ENCODE measurements around the gene DNAH12. TPM values are rescaled to one million over a fixed set of nuclear protein-coding genes. Genes with fewer than 3 reads are reported as not detected.

Gene DNAH12, protein sequence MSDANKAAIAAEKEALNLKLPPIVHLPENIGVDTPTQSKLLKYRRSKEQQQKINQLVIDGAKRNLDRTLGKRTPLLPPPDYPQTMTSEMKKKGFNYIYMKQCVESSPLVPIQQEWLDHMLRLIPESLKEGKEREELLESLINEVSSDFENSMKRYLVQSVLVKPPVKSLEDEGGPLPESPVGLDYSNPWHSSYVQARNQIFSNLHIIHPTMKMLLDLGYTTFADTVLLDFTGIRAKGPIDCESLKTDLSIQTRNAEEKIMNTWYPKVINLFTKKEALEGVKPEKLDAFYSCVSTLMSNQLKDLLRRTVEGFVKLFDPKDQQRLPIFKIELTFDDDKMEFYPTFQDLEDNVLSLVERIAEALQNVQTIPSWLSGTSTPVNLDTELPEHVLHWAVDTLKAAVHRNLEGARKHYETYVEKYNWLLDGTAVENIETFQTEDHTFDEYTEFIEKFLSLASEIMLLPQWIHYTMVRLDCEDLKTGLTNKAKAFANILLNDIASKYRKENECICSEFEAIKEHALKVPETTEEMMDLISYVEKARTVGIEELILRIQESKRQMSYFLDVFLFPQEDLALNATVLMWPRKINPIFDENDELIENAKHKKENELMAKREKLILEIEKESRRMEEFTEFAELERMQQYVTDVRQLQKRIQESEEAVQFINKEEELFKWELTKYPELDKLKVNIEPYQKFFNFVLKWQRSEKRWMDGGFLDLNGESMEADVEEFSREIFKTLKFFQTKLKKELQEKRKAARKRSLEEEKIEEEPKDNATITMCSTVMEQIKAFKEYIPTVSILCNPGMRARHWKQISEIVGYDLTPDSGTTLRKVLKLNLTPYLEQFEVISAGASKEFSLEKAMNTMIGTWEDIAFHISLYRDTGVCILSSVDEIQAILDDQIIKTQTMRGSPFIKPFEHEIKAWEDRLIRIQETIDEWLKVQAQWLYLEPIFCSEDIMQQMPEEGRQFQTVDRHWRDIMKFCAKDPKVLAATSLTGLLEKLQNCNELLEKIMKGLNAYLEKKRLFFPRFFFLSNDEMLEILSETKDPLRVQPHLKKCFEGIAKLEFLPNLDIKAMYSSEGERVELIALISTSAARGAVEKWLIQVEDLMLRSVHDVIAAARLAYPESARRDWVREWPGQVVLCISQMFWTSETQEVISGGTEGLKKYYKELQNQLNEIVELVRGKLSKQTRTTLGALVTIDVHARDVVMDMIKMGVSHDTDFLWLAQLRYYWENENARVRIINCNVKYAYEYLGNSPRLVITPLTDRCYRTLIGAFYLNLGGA (N-terminal part only)
- 0.38 TPM for total RNA-seq
- polyA plus RNA-seq (ENCODE audit: insufficient read depth, low read depth, low replicate concordance), result not detected
- long read RNA-seq, donor 1, result 0 reads
- long read RNA-seq, donor 2, result 0 reads
- long read RNA-seq, donor 3, result 0 reads
- long read RNA-seq, donor 4, result 0 reads
- long read RNA-seq, donor 5, result 0 reads
- long read RNA-seq, donor 6, result 0 reads
- long read RNA-seq, donor 7, partial matches to known transcripts, result 0 of 1 reads
- long read RNA-seq, donor 7, other reads (novel, unspliced or antisense), result 1 of 1 reads
- long read RNA-seq, donor 8, result 0 reads
- long read RNA-seq, donor 9, result 0 reads
- long read RNA-seq, donor 10, result 0 reads

DNA sequence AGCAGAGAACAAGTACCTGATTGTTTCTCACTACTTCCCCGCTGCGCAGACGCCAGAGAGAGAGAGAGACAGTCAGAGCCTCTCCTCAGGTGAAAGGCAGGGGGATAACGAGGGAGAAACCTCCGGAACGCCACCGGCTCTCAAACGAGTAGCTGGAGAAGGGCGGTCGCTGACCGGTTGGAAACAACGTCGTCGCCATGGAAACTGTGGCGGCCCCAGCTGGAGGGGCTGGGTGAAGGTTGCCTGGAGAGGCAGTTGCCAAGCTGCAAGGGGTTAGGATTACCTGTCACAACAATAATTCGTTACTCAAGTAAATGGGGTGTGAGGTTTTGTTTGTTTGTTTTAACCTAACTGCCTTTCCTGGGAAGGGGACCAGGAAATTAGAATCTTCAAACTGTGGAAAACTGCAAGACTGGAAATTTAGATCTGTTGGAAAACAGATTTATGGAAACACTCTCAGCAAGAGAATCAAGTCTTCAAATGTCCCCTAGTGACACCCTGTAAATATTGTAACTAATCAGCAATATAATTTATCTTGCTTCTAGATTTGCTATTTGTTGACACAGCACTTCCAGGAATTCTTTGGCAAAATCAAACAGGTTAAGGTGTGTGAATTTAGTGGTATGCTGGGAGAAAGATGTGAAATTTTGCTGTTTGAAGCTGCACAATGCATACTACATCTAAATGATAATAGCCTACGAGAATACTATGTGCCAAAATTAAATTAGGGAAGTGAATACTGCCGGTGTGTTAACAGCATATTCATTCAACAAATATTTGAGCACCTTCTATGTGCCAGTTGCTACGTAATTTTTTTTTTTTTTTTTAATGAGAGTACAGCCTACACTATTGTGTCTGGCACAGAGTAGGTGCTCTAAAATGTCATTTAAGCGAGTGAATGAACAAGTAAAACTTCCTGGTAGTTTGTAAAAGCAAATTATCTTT, at the start of gene DNAH12:
Gene DNAH12 (minus strand): TSS at position 164 of the 945 bp plus-strand sequence. CDS start 1,474 bp downstream, outside the sequence.
- Histone ChIP-seq H3K4me3 (ENCODE audit: low read length in 3 of 3) (peak within 1 kb of the TSS; percentile 17 to 64 (median 51)), H3K4me1 (ENCODE audit: control insufficient read depth in 2 of 3, insufficient read depth in 2 of 3, low read depth in 1 of 3, low read length in 3 of 3) (peaks cover 0 to 4% (median 3%) of the 10 kb centered on the region in 3 donors), H3K36me3 (ENCODE audit: control insufficient read depth in 2 of 3, insufficient read depth in 3 of 3, low read length in 3 of 3) (no peaks in the 10 kb centered on the region), H3K27ac (ENCODE audit: low read depth in 2 of 2, low read length in 2 of 2) (no peak within 1 kb of the TSS), H3K9ac (ENCODE audit: low read length in 3 of 3) (peak within 1 kb of the TSS in 2 of 3 donors; percentile 33 to 58), H3K27me3 (ENCODE audit: control insufficient read depth, insufficient read depth, low read length) (no peaks in the 10 kb centered on the region), H3K9me3 (ENCODE audit: control insufficient read depth in 2 of 3, insufficient read depth in 1 of 3, low read length in 3 of 3) (no peaks in the 10 kb centered on the region)
- FAIRE-seq (no peak), DNase-seq (peak; percentile 89 to 98 (median 97))
- TF ChIP-seq, protein P1, sequence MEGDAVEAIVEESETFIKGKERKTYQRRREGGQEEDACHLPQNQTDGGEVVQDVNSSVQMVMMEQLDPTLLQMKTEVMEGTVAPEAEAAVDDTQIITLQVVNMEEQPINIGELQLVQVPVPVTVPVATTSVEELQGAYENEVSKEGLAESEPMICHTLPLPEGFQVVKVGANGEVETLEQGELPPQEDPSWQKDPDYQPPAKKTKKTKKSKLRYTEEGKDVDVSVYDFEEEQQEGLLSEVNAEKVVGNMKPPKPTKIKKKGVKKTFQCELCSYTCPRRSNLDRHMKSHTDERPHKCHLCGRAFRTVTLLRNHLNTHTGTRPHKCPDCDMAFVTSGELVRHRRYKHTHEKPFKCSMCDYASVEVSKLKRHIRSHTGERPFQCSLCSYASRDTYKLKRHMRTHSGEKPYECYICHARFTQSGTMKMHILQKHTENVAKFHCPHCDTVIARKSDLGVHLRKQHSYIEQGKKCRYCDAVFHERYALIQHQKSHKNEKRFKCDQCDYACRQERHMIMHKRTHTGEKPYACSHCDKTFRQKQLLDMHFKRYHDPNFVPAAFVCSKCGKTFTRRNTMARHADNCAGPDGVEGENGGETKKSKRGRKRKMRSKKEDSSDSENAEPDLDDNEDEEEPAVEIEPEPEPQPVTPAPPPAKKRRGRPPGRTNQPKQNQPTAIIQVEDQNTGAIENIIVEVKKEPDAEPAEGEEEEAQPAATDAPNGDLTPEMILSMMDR (IDR thresholded peaks at IDR 0.05; ENCODE audit: borderline replicate concordance, extremely low read depth, insufficient read depth), result no peak
- intact Hi-C loops (cut with DNase I), result no loop called here

DNA sequence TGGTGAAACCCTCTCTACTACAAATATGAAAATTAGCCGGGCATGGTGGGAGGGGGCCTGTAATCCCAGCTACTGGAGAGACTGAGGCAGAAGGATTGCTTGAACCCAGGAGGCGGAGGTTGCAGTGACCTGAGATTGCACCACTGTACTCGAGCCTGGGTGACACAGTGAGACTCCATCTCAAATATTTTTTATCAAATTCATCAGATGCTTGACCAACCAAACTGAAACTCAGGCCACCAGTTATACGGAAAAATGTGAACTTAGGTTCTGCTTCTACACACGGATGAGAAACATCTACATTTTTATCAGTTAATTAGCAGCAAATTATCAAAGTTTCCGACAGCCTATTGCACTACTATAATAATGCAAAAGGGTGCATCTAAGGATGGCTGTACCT, 48.2 kb upstream of the DNAH12 start:
- no peaks in the 10 kb centered on the region for H3K9me3 ChIP-seq (ENCODE audit: control insufficient read depth in 2 of 3, insufficient read depth in 1 of 3, low read length in 3 of 3)
- FAIRE-seq, result no peak
- TF ChIP-seq, protein P1 (IDR thresholded peaks at IDR 0.05; ENCODE audit: borderline replicate concordance, extremely low read depth, insufficient read depth), result no peak
- intact Hi-C loops (cut with DNase I), result no loop called here
- peaks cover 5 to 10% (median 7%) of the 10 kb centered on the region in 3 donors for H3K4me1 ChIP-seq (ENCODE audit: control insufficient read depth in 2 of 3, insufficient read depth in 2 of 3, low read depth in 1 of 3, low read length in 3 of 3)
- DNase-seq, result no peak
- no peak overlapping the region for H3K4me3 ChIP-seq (ENCODE audit: low read length in 3 of 3)
- no peaks in the 10 kb centered on the region for H3K36me3 ChIP-seq (ENCODE audit: control insufficient read depth in 2 of 3, insufficient read depth in 3 of 3, low read length in 3 of 3)
- H3K9ac ChIP-seq (ENCODE audit: low read length in 3 of 3), result no peak overlapping the region
- H3K27ac ChIP-seq (ENCODE audit: low read depth in 2 of 2, low read length in 2 of 2), result no peak overlapping the region
- no peaks in the 10 kb centered on the region for H3K27me3 ChIP-seq (ENCODE audit: control insufficient read depth, insufficient read depth, low read length)

Data from kidney (tissue), 22 donors.